Measurements from ENCODE around the gene LYRM2.

DNA sequence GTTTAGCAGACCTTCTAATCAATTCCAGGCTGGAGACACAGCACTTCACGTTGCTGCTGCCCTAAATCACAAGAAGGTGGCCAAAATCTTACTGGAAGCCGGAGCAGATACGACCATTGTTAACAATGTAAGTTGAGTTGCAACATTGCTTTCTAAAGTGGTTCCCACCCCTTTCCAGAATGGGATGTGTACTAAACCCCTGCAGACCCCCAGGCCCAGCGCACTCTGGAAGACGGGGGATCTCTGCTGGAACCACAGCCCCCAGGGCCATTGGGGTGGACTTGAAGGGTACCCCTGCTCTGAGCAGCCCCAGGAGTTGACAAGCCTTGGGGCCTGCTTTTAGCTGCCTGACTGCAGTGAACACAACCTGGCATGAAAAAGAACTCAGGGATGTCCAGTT is 22.0 kb downstream of the LYRM2 start:
- TF ChIP-seq CTCF (IDR thresholded peaks at IDR 0.05; ENCODE audit: insufficient read depth, low read length, poor library complexity, severe bottlenecking) (no peak), EZH2phosphoT487 (conservative IDR thresholded peaks at IDR 0.05; ENCODE audit: low read length) (no peak)

Measured in SU-DHL-6 (cell line).